Measurements from ENCODE around the gene ZFHX3.
A peak's percentile ranks its signal among the peaks of the same experiment; 100 is the strongest.

The ZFHX3 gene

DNA sequence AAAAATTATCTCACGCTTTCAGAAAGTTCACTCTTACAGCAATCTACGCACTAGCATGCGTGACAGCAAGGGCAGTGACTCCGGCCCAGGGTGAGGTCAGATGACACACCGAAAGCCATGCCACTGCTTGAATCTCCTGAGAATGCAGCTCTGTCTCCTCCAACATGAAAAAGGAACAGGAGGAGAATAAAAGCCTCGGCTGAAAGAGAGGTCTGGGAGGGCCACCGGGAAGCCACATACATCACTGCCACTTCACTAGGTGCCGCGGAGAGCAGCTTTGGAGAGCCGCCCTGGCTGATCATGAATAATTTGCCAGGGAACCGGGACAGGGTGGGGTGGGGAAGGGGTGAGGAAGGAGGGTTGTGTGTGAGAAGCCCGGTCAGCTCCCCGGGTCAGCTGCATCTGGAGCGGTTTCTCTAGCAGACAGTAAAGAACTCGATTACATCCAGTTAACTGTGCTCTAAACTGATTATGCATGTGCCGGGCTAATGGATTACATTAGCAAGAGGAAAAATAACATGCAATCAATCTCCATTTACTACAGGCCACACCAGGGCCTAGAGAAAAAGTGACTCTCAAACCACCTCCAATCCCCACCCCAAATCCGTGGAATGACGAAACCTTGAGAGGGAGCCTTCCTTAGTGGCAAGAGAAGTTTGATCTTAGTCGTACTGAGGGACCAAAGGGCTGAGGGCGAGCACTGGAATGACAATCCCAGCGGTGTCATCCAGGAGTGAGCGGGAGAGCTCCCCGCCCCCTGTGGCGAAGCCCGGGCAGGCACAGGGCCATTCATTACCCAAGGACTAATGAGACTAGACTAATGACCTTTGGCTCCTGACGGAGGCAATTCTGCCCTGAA, 100.3 kb downstream of the ZFHX3 start:
- DNase-seq, result no peak

DNA sequence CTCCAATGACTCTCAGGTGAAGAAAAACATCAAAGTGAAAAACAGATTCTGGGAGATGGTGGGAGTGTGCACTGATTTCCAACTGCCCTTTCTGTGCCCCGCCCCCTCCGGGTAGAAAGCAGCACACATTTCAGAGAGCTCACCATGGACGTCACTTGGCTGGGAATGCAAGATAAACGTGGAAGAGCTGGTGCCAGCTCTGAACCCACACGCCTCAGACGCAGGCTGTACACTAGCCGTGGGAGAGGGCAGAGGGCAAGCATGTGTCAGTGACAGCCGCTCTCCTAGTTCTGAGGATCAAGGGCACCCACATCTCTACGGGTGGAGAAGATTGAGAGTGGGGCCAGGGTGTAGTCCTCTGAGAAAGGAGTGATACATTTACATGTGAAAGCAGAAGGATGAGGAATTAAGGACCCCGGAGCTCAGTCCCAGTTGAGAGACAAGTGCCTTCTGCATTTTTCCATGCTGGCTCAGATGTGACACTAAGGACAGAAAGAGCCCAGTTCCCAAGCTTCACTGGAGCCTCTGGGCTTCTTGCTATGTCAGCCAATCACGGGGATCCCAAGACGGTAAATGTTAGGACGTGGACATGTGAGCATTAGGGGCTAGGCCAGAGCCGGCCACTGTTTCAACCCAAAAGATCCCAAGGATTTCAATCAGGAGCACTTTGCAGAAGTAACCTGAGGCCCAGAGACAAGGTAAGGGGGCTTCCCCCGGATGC, 101.3 kb downstream of the ZFHX3 start:
- DNase-seq, result no peak

DNA sequence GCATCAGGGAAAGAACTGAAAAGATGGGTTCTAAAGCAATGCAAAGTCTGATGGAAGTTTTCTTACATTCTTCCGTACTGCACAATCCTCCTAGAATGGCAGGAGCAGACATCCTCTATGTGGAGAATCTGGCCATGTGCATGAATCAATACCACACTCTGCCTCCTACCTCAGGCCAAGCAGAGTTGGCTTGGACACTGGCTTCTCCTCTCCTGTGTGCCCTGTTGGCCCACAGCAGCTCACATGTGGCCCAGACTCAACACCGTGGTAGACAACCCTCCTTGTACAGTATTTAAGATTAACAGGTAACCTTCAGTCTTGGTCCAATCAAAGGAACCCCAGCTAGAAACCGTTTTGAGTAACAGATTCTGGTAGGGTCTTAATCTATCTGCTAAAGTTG, 101.9 kb downstream of the ZFHX3 start:
- no peak for DNase-seq

DNA sequence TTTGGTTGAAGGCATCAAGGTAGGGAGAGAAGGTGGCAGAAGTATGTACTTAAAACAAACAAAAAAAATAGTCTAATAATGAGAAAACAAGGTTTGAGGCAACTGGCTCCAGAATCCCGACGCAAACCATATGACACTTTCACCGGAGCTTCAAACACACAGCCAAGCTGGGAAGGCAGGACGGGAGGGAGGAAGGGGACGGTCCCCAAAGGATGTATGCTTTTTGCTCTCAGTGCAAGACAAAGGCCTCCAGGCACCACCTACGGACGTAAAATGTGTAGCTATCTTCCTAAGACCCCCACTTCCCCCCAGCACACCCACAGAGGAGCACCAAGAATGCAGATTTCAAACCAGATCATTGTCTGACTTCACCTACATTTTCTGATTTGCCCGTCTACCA, 102.3 kb downstream of the ZFHX3 start:
- DNase-seq, result no peak

DNA sequence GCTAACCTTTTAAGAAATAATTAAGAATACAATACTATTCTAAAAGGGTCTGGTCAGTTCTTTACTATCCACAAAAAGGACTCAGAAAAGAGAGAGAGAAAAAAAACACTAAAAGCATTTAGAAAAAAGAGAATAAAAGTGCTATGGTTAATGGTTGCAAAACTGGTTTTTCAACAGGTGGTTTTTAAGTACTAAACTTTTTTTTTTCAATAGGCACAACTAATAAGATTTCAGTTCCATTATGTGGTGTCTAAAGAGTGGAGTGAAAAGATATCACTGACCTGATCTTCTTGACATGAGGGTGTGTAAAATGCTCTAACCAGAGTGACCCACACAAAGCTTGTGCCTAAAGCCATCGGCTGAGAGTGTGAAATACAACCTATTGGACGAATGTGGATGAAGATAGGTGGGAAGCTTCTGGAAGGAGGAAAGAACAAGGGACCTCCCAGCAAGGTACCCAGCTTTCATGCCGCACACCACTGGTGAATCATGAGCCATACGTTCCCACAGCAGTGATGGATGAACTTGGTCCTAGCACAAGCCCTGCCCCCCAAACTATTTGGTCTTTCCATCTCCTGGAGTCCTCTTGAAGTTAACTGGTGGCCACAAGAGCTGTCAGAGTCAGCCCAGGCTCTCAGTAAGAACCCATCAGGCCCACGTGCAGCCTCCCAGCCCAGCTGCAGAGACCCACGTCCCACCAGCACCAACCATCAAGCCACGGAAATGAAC, 103.0 kb downstream of the ZFHX3 start:
- no peak for DNase-seq

DNA sequence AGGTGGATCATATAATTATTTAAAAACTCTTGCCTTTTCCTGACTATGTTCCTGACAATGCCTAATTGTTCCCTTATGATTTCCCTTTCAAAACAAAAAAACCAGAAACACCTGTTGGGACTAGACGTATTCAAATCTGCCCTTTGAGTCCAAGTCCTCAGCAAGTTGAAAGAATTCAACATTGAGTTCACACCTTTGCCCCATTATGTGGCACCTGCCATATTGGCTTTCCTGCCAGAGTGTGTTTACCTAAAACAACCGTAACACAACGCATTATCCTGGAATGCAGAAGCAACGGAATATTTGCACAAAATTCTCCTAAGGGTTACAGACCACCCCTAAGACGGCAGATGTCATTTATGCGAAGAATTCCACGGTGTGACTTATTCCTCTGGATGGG, 105.9 kb downstream of the ZFHX3 start:
- no peak for DNase-seq

DNA sequence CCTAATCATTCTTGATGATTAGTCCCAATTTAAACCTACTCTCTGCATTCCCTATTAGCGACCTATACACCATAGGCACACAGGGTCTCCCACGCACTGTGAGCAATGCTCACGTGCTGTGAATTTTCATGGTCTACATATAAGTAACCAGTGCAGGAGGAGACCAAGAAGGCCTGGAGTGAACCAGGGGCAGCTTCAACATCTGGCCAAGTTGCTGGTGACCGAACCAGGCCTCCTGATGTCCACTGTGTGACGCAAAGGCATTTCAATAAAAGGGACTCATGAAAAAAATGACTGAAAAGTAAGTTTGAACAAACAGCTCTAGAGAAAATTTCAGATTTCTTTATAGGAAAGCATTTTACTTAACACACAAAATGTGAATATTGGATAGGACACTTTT, 107.0 kb downstream of the ZFHX3 start:
- peak; percentile 10 for DNase-seq

DNA sequence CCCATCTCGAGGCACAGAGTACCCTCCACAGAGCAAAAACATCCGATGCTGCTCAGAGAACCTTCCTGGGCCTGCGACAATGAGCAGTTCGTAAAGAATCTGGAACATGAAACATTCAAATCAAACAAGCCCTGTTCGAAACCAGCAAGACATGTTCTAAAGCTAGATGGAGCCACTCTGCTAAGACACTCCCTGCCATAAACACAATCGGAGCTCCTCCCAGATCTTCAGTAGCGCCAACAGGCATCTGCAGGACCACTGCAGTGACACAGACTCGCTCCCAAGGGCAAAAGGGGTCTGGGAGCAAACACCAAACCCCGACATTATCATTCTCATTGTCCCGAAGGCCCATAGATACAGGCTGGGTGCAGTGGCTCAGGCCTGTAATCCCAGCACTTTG, 108.7 kb downstream of the ZFHX3 start:
- no peak for DNase-seq

DNA sequence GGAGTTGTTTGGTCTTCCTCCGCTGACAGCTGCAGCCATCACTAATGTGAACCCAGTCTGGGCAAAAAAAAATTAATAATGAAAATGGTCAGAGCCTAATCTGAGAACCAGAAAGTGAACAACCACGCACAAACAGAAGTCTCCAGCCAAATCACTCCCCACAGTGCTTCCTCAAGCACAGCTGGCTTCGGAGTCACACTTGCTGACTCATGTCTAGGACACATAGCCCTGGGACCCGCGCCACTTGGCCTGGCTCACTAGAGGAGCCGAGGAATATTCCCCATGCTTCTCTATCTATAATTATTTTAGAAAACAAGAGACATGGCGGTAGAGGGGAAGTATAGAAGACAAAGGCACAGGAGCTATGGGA, 109.1 kb downstream of the ZFHX3 start:
- DNase-seq, result peak; percentile 84

DNA sequence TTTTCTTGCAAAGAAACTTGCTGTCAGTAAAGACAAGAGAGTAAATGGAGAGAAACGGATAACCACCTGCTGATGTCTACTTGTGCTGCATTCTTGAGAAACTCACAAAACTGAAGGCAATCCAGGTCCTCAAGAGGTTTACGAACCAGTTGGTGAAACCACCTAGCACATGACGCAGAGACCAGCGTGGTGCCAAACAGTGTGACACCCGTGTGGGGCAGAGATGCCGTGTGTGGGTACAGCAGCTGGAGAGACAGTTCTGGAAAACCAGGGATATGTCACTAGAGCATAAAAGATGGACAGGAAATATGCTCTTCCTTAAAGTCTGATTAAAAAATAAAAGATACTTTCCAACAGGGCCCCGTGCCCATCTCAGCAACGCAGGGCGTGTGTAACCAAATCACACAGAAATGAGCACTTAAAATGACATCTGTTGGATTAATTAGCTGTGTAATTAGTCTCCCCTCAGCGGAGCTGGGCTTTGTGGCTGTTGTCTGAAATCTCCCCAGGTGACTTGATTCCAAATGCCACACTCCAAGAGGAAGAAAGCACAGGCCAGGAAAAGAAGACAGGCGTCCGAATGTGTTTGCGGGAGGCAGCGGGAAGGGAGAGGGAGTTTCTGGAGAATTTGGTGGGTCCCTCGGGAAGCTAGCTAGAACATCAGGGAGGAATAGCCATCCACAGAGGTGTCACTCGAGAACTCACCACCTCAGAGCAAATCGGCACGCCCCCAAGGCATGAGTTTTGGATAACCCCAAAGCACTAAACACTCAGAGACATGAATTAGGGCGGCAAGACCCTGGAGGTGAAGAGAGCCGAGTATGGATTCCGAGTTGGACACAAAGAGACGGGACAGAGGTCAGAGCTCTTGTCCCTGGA, 109.8 kb downstream of the ZFHX3 start:
- DNase-seq, result no peak

DNA sequence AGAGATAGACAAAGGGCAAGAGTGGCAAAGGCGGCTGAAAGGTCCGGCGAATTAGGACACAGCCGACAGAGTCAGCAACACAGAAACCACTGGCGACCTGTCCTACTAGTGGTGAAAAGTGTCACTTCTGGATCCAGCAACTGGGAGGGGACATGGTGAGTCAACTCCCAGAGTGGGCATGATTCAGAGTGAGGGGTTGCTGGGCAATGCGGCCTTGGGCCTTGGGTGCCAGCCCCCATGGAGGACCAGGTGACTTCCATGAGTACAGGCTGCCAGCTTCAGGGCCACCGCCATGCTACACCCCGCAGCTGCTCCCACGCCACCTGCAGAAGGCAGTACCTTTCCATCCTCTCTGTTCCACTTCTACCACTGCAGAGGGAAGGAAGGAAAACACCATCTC, 110.6 kb downstream of the ZFHX3 start:
- DNase-seq, result no peak

DNA sequence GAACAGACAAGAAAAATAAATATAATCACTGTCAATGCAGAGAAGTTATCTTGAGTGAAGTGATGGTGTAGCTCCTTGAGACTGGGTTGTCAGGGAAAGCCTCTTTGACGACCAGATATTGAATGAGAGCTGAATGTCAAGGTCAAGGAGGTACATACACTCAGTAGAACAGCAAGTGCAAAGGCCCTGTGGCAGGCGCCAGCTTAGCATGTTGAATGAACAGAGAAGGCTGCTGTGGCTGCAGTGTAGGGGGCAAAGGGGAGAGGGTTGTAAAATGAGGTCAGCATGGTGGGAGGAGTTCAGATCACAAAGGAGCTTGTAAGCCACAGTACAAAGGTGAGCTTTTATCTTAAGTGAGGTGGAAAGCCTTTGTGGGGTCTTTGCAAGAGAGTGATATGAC, 111.5 kb downstream of the ZFHX3 start:
- no peak for DNase-seq

DNA sequence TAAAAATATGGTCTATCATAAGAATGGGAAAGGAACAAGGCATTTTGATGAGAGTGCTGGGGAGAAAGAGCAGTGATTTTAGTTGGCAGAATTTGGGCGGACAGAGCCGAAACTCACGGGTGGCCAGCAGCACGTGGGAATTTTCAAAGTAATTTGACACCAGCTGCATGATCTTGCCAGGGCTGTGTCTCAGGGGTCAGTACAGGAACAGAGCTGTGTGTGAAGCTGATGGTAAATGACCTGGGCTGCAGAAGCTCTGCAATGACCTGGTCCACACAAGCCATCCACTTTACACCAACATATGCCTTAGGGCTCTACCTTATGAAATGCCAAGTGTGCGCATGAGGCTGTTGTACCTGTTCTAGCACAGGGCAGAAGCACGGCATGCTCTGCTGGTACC, 112.0 kb downstream of the ZFHX3 start:
- no peak for DNase-seq

DNA sequence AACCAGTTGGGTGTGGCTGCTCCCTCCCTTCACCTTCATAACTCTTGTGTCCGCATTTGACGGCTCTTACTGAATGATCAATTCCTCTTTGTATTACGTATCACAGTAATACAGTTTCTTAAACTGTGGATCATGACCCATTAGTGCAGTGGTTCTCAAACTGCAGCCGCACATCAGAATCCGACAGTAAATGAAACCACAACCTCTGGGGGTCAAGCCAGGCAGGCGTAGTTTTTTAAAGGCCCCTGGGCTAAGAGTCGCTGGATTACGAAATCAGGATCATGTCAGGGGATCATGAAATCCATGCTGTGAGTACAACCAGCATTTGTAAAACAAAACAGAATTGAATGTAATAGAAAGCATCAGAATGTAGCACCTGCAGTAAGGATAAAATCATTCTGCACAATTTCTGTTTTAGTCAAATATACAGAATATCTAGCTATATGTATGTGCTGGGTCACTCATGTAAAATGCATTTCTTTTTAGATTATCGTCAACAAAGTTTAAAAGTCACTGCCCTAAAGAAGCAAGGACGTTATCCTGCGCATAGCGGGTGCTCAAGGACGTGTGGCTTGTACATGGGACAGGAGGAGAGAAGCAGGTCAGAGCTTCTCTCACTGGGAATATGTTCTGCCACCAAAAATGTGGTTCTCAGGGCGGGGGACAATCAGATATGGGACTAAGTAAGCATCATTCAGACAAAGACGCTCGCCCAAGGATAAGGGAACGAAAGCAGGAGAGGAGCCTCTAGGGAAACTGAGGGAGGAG, 113.1 kb downstream of the ZFHX3 start:
- DNase-seq, result peak; percentile 51

DNA sequence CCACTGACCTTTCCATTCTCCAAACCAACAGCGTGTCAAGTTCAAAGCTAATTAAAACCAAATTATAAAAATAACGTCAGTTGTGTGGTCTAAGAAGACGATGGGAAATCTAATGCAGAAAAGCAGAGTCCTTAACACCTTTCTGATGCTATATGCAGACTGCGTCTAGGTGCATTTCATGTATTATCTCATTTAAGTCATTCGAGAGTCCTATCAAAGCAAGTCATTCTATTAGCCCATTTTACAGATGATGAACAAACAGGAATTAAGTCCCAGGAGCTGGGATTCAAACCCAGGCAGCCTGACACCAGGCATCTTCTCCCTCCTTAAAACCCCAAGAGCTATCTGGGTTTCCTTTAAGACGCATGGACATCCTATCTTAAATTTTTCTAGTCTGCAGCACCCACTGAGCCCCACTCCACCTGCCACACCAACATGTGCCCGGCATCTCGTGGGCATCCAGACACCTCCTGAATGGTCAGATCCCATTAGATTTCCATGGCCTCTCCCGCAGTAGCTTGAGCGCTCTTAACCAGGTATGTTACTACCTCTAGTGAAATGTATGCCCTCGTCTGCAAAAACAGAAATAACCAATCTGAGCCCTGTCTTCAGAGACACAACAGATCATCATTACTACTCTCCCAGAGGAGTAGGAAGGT, 115.1 kb downstream of the ZFHX3 start:
- no peak for DNase-seq

DNA sequence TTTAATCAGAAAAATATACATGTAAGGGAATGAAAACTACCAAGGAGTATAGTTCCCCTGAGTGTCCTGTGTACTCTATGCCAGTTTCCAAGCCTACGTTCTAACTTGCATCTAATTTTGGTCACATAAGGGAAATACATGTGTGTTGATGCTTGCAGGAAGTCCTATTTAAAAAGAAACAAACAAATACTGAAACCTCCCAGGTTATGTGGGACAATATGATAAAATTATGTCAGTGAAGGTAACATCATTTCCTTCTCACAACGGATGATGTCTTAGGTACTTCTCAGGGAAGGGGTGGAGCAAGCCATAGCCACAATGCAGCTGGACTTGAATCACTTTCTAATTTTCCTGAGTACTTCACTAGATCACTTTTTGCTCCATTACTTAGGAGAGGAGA, 115.9 kb downstream of the ZFHX3 start:
- peak; percentile 63 for DNase-seq

DNA sequence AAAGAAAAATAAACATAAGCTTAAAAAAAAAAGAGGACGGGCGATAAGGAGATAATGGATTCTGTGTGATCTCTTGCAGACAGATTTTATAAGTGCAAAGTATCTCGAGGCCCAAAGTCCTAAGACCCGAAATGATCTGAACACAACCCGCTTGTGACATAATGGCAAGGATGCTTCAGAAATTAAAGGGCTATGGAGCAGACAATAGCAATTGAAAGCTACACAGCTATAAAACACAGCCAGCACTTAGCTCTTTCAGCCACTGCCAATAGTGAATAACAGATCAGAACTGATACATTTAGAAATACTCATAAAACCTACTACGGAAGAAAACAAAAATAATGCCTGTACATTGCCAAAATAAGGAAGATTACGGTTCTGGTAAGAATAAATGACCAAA, 117.5 kb downstream of the ZFHX3 start:
- no peak for DNase-seq

DNA sequence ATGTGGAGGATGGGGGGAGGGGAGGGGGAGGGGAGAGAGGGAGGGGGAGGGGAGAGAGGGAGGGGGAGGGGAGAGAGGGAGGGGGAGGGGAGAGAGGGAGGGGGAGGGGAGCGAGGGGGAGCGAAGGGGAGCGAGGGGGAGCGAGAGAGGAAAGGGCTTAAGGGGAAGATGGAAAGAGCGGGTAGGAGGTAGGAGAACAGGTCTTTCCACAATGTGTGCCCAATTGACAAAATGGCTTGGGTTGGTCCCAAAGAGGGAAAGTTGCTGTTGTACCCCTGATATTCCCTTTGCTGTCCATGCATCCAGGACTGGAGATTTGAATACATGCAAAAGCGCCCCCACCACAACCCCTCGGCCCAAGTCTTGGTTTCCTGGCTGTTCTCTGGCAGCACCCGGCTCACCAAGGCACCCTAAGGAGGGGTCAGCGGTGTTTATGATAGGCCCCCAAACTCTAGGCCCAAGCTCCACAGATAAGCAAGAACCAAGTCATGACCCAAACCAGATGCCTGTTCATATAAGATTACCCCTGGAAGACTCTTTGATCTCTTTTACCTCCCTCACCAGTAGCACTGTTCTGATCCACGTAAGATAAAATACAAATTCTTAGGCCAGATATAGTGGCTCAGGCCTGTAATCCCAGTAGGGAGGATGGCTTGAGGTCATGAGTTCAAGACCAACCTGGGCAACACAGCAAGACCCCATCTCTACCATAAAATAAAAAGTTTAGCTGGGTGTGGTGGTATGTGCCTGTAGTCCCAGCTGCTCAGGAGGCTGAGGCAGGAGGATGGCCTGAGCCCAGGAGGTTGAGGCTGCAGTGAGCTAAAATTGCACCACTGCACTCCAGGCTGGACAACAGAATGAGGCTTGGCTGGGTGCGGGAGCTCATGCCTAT, 119.6 kb downstream of the ZFHX3 start:
- DNase-seq, result no peak

DNA sequence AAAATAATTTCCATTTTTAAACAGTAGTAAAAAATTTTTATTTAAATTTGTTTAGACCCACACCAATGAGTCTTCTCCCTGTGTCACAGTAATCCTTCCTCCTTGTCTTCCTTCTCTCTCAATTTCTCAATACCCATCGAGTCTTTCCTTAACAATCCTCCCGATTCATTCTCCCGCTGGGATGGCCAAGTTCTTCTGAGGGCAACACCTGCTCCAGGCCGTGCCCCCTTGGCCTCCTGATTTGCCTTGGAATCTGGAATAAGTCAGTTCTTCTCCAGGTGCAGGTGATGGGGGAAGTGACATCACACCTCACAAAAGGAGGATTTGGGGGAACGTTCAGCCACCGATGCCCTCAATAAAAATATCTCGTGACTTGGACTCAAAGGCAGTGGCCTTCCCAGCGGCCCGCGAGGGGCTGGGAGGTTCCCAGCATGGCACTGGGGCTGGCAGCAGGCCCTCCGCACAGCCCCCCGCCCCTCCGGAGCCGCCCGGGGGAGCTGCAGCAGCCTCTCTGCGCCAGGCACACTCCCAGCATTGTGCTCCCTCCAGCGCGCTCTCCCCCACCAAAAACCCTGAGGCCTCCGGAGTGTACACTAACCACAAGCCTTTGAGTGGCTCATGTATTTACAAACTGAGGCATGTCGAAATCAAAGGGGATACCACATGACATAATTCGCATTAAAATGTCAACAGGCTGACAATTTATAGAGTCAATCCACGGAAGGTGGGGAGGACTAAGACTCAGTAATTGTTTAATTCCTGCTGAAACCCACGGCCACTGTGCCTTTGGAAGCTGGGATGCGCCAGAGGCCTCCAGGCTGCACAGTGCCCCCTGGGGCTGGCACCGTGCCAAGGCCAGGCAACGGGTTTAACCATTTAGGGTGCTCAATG, 120.5 kb downstream of the ZFHX3 start:
- peak; percentile 94 for DNase-seq
